HepG2 (cell line): ENCODE results near the gene ALDH1A2. TPM values are rescaled to one million over a fixed set of nuclear protein-coding genes. Genes with fewer than 3 reads are reported as not detected.
"Not testable (repeated sequence)": the region's sequence is repeated elsewhere in the genome, so short reads cannot be mapped to it uniquely, and the experiment has no call there.

ENCODE experiments used
- ATAC-seq: fragments of 200-7000 bp; cut with Tn5 transposase; 3 replicates; pipeline ENCODE4 v1.9.1; 2020; ENCODE audit warnings: mild to moderate bottlenecking, moderate library complexity
- BruUV-seq: library from RNA; stranded (reverse); fragments of 400-500 nt; replicated peaks from 2 replicates; lab custom pipeline; 2021; lab: Mats Ljungman, UMichigan
- CTCF ChIA-PET: fragments of 300-600 bp; formaldehyde crosslinking; extraction: SDS; loops from one replicate; lab custom pipeline; 2021; ENCODE audit warnings: low total read pairs, inconsistent platforms, low intra/inter-chr PET ratio; lab: Yijun Ruan, JAX
- POLR2A ChIA-PET: fragments of 350-600 bp; sonication (Branson Sonifier 250); formaldehyde crosslinking; loops from one replicate; lab custom pipeline; 2020; ENCODE audit warnings: antibody characterized with exemption, inconsistent platforms; lab: Yijun Ruan, JAX
- DNase-seq: peaks from one replicate; pipeline ENCODE4 v3.0.0-alpha.2; 2015; ENCODE audit warnings: low spot score
- FAIRE-seq: peaks from 3 replicates; lab custom pipeline; 2011; peaks lifted over from hg19 to GRCh38; lab: Jason Lieb, UNC
- H2AFZ ChIP-seq: one replicate; pipeline ENCODE4 v1.6.1; 2011; ENCODE audit warnings: low read length, inconsistent platforms
- H3K27ac ChIP-seq: fragments of 300-600 bp; 3 replicates; pipeline ENCODE4 v1.8.0; 2011; ENCODE audit warnings: mixed run types, mild to moderate bottlenecking, mixed read lengths, low read length, inconsistent platforms; ENCODE audit not compliant: insufficient read depth; ENCODE audit errors: extremely low read length
- H3K27me3 ChIP-seq, 2 experiments: fragments of 200-600 bp in 1 of 2; 2 replicates in 1 of 2; 3 replicates in 1 of 2; pipeline versions ENCODE4 v1.6.0 to v1.8.0; 2011; ENCODE audit warnings: low read length in 2 of 2, mild to moderate bottlenecking in 2 of 2, moderate library complexity in 2 of 2, inconsistent platforms in 1 of 2; ENCODE audit not compliant: insufficient read depth in 2 of 2, control insufficient read depth in 1 of 2
- H3K36me3 ChIP-seq, 2 experiments: fragments of 200-600 bp in 1 of 2; replicated peaks in 1 of 2; 2 replicates in 1 of 2; 3 replicates in 1 of 2; pipeline versions ENCODE4 v1.5.1 to v1.8.0; 2011; ENCODE audit warnings: low read length in 2 of 2, inconsistent platforms in 1 of 2; ENCODE audit not compliant: insufficient read depth in 2 of 2, control insufficient read depth in 1 of 2
- H3K4me1 ChIP-seq: 2 replicates; pipeline ENCODE4 v1.5.1; 2012; ENCODE audit warnings: low read length, inconsistent platforms; ENCODE audit not compliant: insufficient read depth
- H3K4me2 ChIP-seq: 2 replicates; pipeline ENCODE4 v1.6.0; 2011; ENCODE audit warnings: low read depth, low read length, inconsistent platforms
- H3K4me3 ChIP-seq, 3 experiments: fragments of 200-600 bp in 1 of 3; sonication (generic), shearing (Covaris generic) in 1 of 3; replicated peaks in 1 of 3; 2 replicates each; pipeline ENCODE4 v1.5.1; 2011 to 2016; ENCODE audit warnings: low read length in 3 of 3, inconsistent platforms in 2 of 3, low read depth in 2 of 3, mild to moderate bottlenecking in 2 of 3, control low read depth in 1 of 3, mixed read lengths in 1 of 3; ENCODE audit not compliant: insufficient read depth in 1 of 3
- H3K79me2 ChIP-seq: one replicate; pipeline ENCODE4 v1.6.1; 2011; ENCODE audit warnings: low read length, inconsistent platforms; ENCODE audit not compliant: insufficient read depth
- H3K9ac ChIP-seq: 2 replicates; pipeline ENCODE4 v1.6.0; 2011; ENCODE audit warnings: mild to moderate bottlenecking, low read depth, low read length, inconsistent platforms; ENCODE audit not compliant: insufficient read depth
- H3K9me3 ChIP-seq: 2 replicates; pipeline ENCODE4 v1.5.1; 2012; ENCODE audit warnings: mild to moderate bottlenecking, low read length
- H4K20me1 ChIP-seq: 2 replicates; pipeline ENCODE4 v1.6.0; 2011; ENCODE audit warnings: inconsistent platforms, mild to moderate bottlenecking, low read length, moderate library complexity; ENCODE audit not compliant: insufficient read depth
- CBX1 ChIP-seq: IDR thresholded peaks from one replicate; pipeline ENCODE4 v1.6.1; 2016; ENCODE audit warnings: antibody characterized with exemption, low read depth
- ERF ChIP-seq: IDR thresholded peaks from 2 replicates; pipeline ENCODE4 v1.6.1; 2018; ENCODE audit warnings: missing biosample characterization, missing genetic modification reagents
- KLF13 ChIP-seq: sonication (generic); formaldehyde crosslinking; IDR thresholded peaks from 2 replicates; pipeline ENCODE4 v1.4.0; 2020; ENCODE audit warnings: mild to moderate bottlenecking, missing genetic modification reagents
- MED13 ChIP-seq: sonication (generic); formaldehyde crosslinking; IDR thresholded peaks from 2 replicates; pipeline ENCODE4 v1.5.0; 2020; ENCODE audit warnings: missing genetic modification reagents
- SKI ChIP-seq: fragments of 450-650 bp; IDR thresholded peaks from one replicate; pipeline ENCODE4 v1.6.1; 2018; ENCODE audit warnings: mild to moderate bottlenecking; ENCODE audit not compliant: partially characterized antibody
- ZKSCAN1 ChIP-seq: fragments of 150-350 bp; IDR thresholded peaks from 2 replicates; pipeline ENCODE4 v1.6.1; 2014; ENCODE audit warnings: low read length
- ZNF232 ChIP-seq: sonication (generic); formaldehyde crosslinking; IDR thresholded peaks from 2 replicates; pipeline ENCODE4 v1.4.0; 2020; ENCODE audit warnings: missing genetic modification reagents, borderline replicate concordance
- ZNF260 ChIP-seq: sonication (generic); formaldehyde crosslinking; IDR thresholded peaks from 2 replicates; pipeline ENCODE4 v1.4.0; 2020; ENCODE audit warnings: missing genetic modification reagents, low read depth, mild to moderate bottlenecking, borderline replicate concordance
- ZSCAN22 ChIP-seq: sonication (generic); formaldehyde crosslinking; IDR thresholded peaks from 2 replicates; pipeline ENCODE4 v1.4.0; 2020; ENCODE audit warnings: mild to moderate bottlenecking, missing genetic modification reagents
- WGBS: methylation state at CpG from one replicate; pipeline ENCODE4 v1.1.6; 2017; ENCODE audit warnings: low lambda C conversion rate; 5-methylcytosine and 5-hydroxymethylcytosine counted together
- in situ Hi-C: cut with HindIII; loops from 2 replicates; pipeline ENCODE4 v1.10.0; 2017; ENCODE audit warnings: low pct_unique_long_range_greater_than_20kb; ENCODE audit not compliant: extremely low pct_ligation_motif_present
- intact Hi-C: fragments of 100-400 bp; cut with micrococcal nuclease; formaldehyde crosslinking; loops from one replicate; pipeline ENCODE4 v1.10.0; 2022; ENCODE audit not compliant: unreplicated experiment
- polyA plus RNA-seq, 8 experiments: library from polyadenylated mRNA; depleted of rRNA in 3 of 8; stranded (reverse) in 7 of 8; unstranded in 1 of 8; fragments of >200 nt; fragmentation: Illumina TruSeq in 4 of 8; extraction: Trizol in 4 of 8; gene quantifications; 2 replicates each; pipeline versions ENCODE4 v1.2.1 to v1.2.3, GENCODE V29; 2011 to 2016; ENCODE audit warnings: low read depth in 4 of 8, missing spikeins in 1 of 8, mixed read lengths in 1 of 8; ENCODE audit not compliant: insufficient read depth in 1 of 8
- total RNA-seq, 5 experiments: library from RNA; depleted of rRNA; stranded (reverse); fragments of >200 nt; fragmentation: Illumina TruSeq; extraction: Trizol; gene quantifications; 2 replicates each; pipeline ENCODE4 v1.2.3, GENCODE V29; 2016; ENCODE audit warnings: low read depth in 1 of 5
- TF ChIP-seq, protein P1 (sequence below): IDR thresholded peaks from 2 replicates; pipeline ENCODE4 v1.6.1; 2016; ENCODE audit warnings: control low read depth
- TF ChIP-seq, protein P2 (sequence below): sonication (generic); formaldehyde crosslinking; IDR thresholded peaks from 2 replicates; pipeline ENCODE4 v1.5.1; 2020; ENCODE audit warnings: mild to moderate bottlenecking, missing genetic modification reagents, moderate library complexity
- TF ChIP-seq, protein P3 (sequence below): sonication (generic); formaldehyde crosslinking; IDR thresholded peaks from 2 replicates; pipeline ENCODE4 v1.5.0; 2020; ENCODE audit warnings: mild to moderate bottlenecking, missing genetic modification reagents

The ALDH1A2 gene
- total and polyA plus RNA-seq, 2 of the 13 experiments (the other 11 are each of a cell fraction or from before 2014, with no cell fraction given): 0.64 to 0.90 TPM

DNA sequence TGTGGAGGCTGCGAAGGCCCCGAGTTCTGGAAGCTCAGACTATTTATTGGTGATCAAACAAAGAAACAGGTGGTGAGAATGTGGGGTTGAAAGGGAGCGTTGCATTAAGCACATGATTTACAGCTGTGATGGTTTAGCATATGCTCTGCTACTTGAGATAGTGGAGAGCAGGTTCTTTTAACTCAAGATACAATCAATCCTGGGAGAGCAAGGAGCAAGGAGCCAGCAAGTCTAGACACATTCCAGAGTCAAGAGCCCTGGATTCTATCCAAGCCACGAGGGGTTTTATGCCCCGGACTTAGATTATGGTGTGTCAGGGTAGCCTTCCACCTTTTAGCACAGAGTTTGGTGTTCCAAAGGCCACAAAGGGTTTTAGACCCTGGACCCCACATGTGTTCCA lies 47.8 kb upstream of the ALDH1A2 start:
- H3K27me3 ChIP-seq, H3K36me3 ChIP-seq, POLR2A ChIA-PET, H3K9ac ChIP-seq, CTCF ChIA-PET, H3K27ac ChIP-seq, H3K9me3 ChIP-seq, intact Hi-C loops, H3K4me2 ChIP-seq, DNase-seq, BruUV-seq, H4K20me1 ChIP-seq, H3K4me3 ChIP-seq, H2AFZ ChIP-seq, H3K79me2 ChIP-seq, ATAC-seq, FAIRE-seq: not testable (repeated sequence)
- in situ Hi-C loops: loop anchor here (10.0 kb wide), 1 partner anchor 71 kb away; no protein-coding TSS in a partner anchor
- peaks cover 40% of the 10 kb centered on the region for H3K4me1 ChIP-seq
- 19% methylated on average over 5 of the region's 5 CpGs for whole genome bisulfite sequencing

- Histone ChIP-seq H3K36me3 (no peaks in the 10 kb centered on the region), H3K4me3 (no peak overlapping the region), H2AFZ (no peak overlapping the region), H3K9me3 (no peaks in the 10 kb centered on the region), H4K20me1 (no peaks in the 10 kb centered on the region), H3K79me2 (no peaks in the 10 kb centered on the region), H3K27ac (no peak overlapping the region), H3K9ac (no peak overlapping the region), H3K27me3 (no peaks in the 10 kb centered on the region), H3K4me1 (peaks cover 25% of the 10 kb centered on the region), H3K4me2 (no peak overlapping the region)
- ATAC-seq (no peak), DNase-seq (no peak), FAIRE-seq (no peak)
- intact Hi-C loops (no loop called here), in situ Hi-C loops (loop anchor here (10.0 kb wide), 1 partner anchor 73 kb away; no protein-coding TSS in a partner anchor)
- ChIA-PET CTCF (no interaction called here), POLR2A (no interaction called here)
- no TSS peak for BruUV-seq
- WGBS: 69% methylated on average over 5 of the region's 5 CpGs
- TF ChIP-seq, protein P1, sequence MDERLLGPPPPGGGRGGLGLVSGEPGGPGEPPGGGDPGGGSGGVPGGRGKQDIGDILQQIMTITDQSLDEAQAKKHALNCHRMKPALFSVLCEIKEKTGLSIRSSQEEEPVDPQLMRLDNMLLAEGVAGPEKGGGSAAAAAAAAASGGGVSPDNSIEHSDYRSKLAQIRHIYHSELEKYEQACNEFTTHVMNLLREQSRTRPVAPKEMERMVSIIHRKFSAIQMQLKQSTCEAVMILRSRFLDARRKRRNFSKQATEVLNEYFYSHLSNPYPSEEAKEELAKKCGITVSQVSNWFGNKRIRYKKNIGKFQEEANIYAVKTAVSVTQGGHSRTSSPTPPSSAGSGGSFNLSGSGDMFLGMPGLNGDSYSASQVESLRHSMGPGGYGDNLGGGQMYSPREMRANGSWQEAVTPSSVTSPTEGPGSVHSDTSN: no peak
- TF ChIP-seq MED13 (CRISPR knock-in tag) (no peak), CBX1 (no peak), ZKSCAN1 (no peak), ZSCAN22 (CRISPR knock-in tag) (no peak), KLF13 (CRISPR knock-in tag) (no peak), SKI (no peak), ZNF232 (CRISPR knock-in tag) (no peak), ZNF260 (no peak), ERF (CRISPR knock-in tag) (no peak)
- TF ChIP-seq, protein P2, sequence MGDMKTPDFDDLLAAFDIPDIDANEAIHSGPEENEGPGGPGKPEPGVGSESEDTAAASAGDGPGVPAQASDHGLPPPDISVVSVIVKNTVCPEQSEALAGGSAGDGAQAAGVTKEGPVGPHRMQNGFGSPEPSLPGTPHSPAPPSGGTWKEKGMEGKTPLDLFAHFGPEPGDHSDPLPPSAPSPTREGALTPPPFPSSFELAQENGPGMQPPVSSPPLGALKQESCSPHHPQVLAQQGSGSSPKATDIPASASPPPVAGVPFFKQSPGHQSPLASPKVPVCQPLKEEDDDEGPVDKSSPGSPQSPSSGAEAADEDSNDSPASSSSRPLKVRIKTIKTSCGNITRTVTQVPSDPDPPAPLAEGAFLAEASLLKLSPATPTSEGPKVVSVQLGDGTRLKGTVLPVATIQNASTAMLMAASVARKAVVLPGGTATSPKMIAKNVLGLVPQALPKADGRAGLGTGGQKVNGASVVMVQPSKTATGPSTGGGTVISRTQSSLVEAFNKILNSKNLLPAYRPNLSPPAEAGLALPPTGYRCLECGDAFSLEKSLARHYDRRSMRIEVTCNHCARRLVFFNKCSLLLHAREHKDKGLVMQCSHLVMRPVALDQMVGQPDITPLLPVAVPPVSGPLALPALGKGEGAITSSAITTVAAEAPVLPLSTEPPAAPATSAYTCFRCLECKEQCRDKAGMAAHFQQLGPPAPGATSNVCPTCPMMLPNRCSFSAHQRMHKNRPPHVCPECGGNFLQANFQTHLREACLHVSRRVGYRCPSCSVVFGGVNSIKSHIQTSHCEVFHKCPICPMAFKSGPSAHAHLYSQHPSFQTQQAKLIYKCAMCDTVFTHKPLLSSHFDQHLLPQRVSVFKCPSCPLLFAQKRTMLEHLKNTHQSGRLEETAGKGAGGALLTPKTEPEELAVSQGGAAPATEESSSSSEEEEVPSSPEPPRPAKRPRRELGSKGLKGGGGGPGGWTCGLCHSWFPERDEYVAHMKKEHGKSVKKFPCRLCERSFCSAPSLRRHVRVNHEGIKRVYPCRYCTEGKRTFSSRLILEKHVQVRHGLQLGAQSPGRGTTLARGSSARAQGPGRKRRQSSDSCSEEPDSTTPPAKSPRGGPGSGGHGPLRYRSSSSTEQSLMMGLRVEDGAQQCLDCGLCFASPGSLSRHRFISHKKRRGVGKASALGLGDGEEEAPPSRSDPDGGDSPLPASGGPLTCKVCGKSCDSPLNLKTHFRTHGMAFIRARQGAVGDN (CRISPR knock-in tag): no peak
- TF ChIP-seq, protein P3, sequence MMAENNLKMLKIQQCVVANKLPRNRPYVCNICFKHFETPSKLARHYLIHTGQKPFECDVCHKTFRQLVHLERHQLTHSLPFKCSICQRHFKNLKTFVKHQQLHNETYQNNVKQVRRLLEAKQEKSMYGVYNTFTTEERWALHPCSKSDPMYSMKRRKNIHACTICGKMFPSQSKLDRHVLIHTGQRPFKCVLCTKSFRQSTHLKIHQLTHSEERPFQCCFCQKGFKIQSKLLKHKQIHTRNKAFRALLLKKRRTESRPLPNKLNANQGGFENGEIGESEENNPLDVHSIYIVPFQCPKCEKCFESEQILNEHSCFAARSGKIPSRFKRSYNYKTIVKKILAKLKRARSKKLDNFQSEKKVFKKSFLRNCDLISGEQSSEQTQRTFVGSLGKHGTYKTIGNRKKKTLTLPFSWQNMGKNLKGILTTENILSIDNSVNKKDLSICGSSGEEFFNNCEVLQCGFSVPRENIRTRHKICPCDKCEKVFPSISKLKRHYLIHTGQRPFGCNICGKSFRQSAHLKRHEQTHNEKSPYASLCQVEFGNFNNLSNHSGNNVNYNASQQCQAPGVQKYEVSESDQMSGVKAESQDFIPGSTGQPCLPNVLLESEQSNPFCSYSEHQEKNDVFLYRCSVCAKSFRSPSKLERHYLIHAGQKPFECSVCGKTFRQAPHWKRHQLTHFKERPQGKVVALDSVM: no peak
Measured at GRCh38 chr15:58111718-58112104, 46.2 kb upstream of the ALDH1A2 start.
